ENCODE measurements around the gene ZBTB16.

Gene ZBTB16

GRCh38 chr11:114250993-114251814 is 191.7 kb downstream of the ZBTB16 start:
- no peak for DNase-seq

DNA sequence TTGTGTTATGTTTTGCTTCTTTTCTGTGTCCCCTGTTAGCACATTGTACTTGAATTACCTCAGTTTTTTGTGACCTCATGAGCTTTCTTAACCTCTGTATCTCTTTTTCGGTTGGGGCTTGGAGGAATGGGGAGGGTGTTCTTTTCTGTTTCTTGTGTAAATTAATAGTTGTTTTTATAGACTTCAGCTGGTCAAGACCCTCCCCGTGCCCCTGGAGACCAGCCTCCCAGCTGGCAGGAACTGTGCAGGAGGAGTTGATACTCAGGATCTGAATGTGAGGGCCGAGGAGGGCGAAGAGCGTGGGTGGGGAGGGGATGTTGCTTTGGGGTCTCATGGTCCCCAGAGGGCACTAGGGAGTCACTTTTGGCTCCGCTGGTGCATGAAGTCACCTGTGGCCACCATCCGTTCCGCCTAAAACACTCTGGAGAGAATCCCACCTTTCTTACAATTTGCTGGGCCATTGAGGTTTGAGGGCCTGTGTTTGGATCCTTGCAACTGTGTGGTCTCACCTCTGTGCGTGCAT is 192.4 kb downstream of the ZBTB16 start:
- DNase-seq, result no peak

- DNase-seq, result no peak
These were observed 193.3 kb downstream of the ZBTB16 start for GRCh38 chr11:114252767-114253166.

DNA sequence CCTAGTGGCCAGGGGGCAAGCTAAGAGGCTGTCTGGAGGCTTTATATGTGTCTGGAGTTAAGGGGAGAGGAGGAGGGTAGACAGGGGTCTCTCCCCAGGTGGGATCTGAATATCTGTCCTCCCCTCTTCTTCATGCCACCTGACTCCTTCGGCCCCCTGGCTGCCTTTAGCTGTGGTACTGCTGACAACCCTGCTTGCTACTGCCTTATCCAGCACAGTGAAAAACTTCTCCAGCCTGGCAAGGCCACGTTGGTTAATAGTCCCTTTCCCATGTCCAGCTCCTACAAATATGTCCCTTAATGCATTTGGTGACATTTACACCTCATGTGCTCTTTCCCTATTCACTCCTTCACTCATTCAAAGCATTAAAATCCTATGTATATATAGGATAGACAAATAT is 194.3 kb downstream of the ZBTB16 start:
- no peak for DNase-seq

GRCh38 chr11:114254571-114255146 is 195.1 kb downstream of the ZBTB16 start:
- no peak for DNase-seq

- DNase-seq, result no peak
These were observed 195.8 kb downstream of the ZBTB16 start for GRCh38 chr11:114255289-114255688.

- no peak for DNase-seq
These were observed 196.9 kb downstream of the ZBTB16 start for GRCh38 chr11:114256176-114256966.

GRCh38 chr11:114256967-114257286 is 197.4 kb downstream of the ZBTB16 start:
- DNase-seq, result no peak

- DNase-seq, result no peak
These were observed 198.4 kb downstream of the ZBTB16 start for GRCh38 chr11:114257621-114258558.

- no peak for DNase-seq
These were observed 199.2 kb downstream of the ZBTB16 start for GRCh38 chr11:114258696-114259095.

DNA sequence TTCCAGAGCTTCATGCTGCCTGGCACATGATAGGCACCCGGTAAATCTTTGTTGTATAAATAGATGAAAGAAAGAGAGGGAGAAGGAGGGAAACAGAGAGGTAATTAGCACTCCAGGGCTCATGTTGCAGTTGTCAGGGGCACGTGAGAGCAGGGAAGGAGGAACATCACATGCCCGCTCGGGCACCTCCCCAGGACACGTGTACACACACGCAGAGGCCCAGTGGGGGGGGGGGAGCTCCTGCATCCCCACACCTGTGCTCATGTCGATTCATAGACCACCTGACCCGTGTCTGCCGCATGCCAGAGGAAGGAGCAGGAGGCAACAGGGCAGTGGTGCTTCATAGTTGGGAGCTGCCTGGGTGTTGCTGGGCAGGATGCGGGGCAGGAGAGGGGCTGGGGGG is 199.6 kb downstream of the ZBTB16 start:
- no peak for DNase-seq

DNA sequence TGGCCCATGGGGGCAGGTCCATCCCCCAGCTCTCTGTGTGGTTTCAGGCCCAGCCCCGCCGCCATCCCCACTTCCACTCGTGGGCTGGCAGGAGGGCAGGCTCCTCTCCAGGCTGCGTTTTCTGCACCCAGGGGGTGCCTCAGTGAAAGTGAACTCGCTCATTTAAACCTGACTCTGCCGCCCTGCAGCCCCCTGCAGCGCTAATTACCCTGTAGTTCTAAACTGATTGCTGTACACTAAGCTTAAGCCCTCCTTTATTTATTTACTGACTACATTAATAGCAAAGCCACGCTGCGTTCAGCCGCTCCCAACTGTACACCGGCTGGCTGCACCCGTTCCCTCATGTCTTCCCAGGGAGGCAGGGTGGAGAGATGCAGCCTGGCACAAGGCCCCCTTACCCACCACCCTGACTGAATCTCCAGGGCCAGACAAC is 200.1 kb downstream of the ZBTB16 start:
- no peak for DNase-seq

DNA sequence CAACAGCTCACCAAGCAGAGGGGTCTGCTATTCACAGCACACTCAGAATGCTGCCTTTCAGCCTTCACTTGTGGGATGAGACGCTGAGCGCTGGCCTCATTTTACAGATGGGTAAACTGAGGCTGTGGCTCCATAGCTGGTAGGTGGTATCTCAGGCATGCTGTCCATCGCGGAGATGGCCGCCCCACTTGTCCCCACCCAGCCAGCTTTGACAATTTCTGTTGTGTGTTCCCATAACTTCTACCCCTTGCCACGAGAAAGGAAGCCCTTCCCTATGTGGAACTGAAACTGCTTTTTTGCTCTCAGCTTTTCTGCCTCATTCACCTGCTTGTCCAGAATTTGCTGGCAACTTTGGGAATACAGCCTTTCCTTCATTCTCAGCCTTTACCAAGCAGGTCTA is 200.6 kb downstream of the ZBTB16 start:
- no peak for DNase-seq

- DNase-seq, result no peak
These were observed 201.0 kb downstream of the ZBTB16 start for GRCh38 chr11:114260483-114260882.

- DNase-seq, result no peak
These were observed 202.3 kb downstream of the ZBTB16 start for GRCh38 chr11:114261791-114262190.

- no peak for DNase-seq
These were observed 203.4 kb downstream of the ZBTB16 start for GRCh38 chr11:114262681-114263512.

GRCh38 chr11:114263513-114264170 is 204.1 kb downstream of the ZBTB16 start:
- DNase-seq, result no peak

DNA sequence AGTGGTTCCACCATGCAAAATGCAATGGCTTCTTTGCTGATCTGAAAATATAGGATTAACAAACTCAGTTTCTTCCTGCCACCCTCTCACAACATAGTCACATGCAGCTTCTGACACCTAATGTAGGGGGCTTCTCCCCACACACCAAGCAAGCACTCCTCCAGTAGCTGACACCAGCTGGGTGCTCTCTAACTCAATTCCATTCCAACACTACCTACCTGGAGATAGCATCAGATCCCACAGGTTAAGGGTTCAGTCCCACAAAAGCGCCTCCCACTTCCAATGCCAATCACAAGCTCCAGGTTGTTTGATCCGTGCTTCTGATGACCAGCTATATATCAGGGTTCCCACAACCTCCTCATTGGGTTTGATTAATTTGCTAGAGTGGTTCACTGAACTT is 204.9 kb downstream of the ZBTB16 start:
- no peak for DNase-seq

GRCh38 chr11:114265122-114265878 is 205.8 kb downstream of the ZBTB16 start:
- no peak for DNase-seq

DNA sequence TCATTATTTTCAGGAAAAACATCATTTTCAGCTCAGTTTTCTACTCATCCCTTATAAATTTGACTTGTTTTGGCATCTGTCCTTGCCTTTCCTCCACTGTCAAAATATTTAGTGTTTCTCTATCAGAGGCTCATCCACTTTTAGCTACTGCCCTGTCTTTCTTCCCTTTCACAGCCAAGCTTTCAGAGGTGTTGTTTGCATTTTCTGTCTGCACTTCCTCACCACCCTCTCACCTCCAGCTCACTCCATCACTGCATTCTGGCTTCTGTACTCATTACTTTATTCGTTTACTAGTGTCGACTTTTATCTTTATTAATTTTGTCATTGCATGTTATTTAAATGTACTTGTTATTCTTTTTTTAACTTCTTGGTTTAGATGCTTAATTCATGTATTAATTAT is 210.0 kb downstream of the ZBTB16 start:
- no peak for DNase-seq

All from stimulated activated CD4-positive, alpha-beta T cell treated with anti-CD3 and anti-CD28 coated beads, Interleukin-4, amount 100 ng/mL, for 1 hour (primary cell).